ENCODE data around the gene EBLN2. TPM values are rescaled to one million over a fixed set of nuclear protein-coding genes. Genes with fewer than 3 reads are reported as not detected.

The EBLN2 gene
- total and polyA plus RNA-seq, 9 donors, result 1.1 to 5.3 (median 2.1) TPM

GRCh38 chr3:73098873-73099272 is 37.4 kb downstream of the EBLN2 start:
- WGBS (ENCODE audit: insufficient coverage), result no CpG with 5 or more reads among the region's 1 CpG
- Histone ChIP-seq H3K9me3 (replicated peaks; ENCODE audit: control insufficient read depth, low read depth, low read length) (peaks cover 3% of the 10 kb centered on the region), H3K4me3 (ENCODE audit: low read length) (no peak overlapping the region), H3K27me3 (ENCODE audit: control insufficient read depth, insufficient read depth, low read length) (no peaks in the 10 kb centered on the region), H3K36me3 (ENCODE audit: control insufficient read depth, insufficient read depth, low read length) (no peaks in the 10 kb centered on the region), H3K4me1 (ENCODE audit: control insufficient read depth, insufficient read depth, low read length) (no peaks in the 10 kb centered on the region), H3K27ac (ENCODE audit: low read length) (no peak overlapping the region)
- no peak for DNase-seq

DNA sequence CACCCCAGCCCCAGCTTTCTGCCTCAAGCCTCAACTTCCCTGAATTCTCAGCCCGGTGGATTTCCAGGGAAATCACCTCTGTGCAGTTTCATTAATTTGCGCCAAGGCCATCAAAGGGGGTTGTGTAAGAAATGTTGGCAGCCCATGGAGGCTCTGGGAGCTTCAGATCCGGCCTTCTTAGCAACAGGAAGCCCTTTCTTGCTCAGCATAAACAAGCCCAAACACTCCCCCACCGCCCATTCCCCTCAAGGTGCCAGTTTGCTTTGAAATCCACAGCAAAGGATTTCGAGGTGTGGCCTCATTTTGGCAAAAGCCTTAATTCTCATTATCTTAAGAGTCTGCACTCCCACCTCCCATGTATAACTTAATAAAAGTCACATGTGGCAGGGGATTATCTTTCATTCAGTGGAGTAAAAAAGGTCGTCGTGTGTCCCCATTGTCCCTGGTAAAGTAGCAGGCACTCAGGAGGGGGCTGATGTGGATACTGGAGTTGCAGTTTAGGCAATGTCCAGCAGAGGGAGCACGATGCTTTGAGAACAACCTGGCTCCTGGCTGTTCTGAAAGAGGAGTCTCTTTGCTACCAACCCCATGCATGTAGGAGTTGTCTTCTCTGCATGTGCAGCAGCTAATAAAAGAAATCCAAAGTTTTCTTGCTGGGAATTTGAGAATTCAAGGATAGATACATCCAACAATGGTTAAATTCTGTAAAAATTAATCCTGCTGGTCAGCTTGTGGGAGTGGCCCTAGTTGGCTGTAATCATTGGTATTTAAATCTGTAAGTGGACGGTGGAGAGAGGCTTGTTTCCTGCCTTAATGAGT is 39.5 kb downstream of the EBLN2 start:
- H3K4me1 ChIP-seq (ENCODE audit: control insufficient read depth, insufficient read depth, low read length), result no peaks in the 10 kb centered on the region
- H3K27me3 ChIP-seq (ENCODE audit: control insufficient read depth, insufficient read depth, low read length), result no peaks in the 10 kb centered on the region
- no peak overlapping the region for H3K27ac ChIP-seq (ENCODE audit: low read length)
- WGBS (ENCODE audit: insufficient coverage), result 21% methylated on average over 4 of the region's 9 CpGs
- H3K4me3 ChIP-seq (ENCODE audit: low read length), result no peak overlapping the region
- peaks cover 3% of the 10 kb centered on the region for H3K9me3 ChIP-seq (replicated peaks; ENCODE audit: control insufficient read depth, low read depth, low read length)
- no peaks in the 10 kb centered on the region for H3K36me3 ChIP-seq (ENCODE audit: control insufficient read depth, insufficient read depth, low read length)
- peak; percentile 94 for DNase-seq

GRCh38 chr3:73101881-73102280 is 40.4 kb downstream of the EBLN2 start:
- H3K9me3 ChIP-seq (replicated peaks; ENCODE audit: control insufficient read depth, low read depth, low read length), result peaks cover 3% of the 10 kb centered on the region
- no CpG with 5 or more reads among the region's 2 CpGs for WGBS (ENCODE audit: insufficient coverage)
- H3K4me1 ChIP-seq (ENCODE audit: control insufficient read depth, insufficient read depth, low read length), result no peaks in the 10 kb centered on the region
- no peak overlapping the region for H3K4me3 ChIP-seq (ENCODE audit: low read length)
- no peak overlapping the region for H3K27ac ChIP-seq (ENCODE audit: low read length)
- no peaks in the 10 kb centered on the region for H3K27me3 ChIP-seq (ENCODE audit: control insufficient read depth, insufficient read depth, low read length)
- no peaks in the 10 kb centered on the region for H3K36me3 ChIP-seq (ENCODE audit: control insufficient read depth, insufficient read depth, low read length)
- DNase-seq, result no peak

DNA sequence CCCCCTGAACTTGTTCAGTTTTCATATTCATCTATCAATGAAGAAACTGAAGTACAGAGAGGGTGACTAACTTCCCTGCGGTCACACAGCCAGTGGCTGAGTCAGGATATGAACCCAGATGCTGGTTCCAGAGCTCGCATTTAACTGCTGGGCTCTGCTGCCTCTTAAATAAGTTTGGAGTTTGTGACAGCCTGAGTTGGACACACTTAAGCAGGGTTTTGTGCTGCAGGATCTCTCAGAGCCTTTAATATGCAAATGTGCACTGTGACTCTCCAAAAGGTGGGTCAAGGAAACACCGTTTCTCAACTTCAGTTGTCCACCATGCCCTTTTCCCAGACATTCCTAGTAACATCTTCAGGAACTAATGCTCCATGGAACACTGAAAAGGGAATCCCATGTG is 45.8 kb downstream of the EBLN2 start:
- Histone ChIP-seq H3K36me3 (ENCODE audit: control insufficient read depth, insufficient read depth, low read length) (no peaks in the 10 kb centered on the region), H3K4me3 (ENCODE audit: low read length) (no peak overlapping the region), H3K27me3 (ENCODE audit: control insufficient read depth, insufficient read depth, low read length) (no peaks in the 10 kb centered on the region), H3K27ac (ENCODE audit: low read length) (no peak overlapping the region), H3K9me3 (replicated peaks; ENCODE audit: control insufficient read depth, low read depth, low read length) (peaks cover 4% of the 10 kb centered on the region), H3K4me1 (ENCODE audit: control insufficient read depth, insufficient read depth, low read length) (peaks cover 9% of the 10 kb centered on the region)
- DNase-seq, result no peak
- WGBS (ENCODE audit: insufficient coverage), result 100% methylated on average over 2 of the region's 3 CpGs

DNA sequence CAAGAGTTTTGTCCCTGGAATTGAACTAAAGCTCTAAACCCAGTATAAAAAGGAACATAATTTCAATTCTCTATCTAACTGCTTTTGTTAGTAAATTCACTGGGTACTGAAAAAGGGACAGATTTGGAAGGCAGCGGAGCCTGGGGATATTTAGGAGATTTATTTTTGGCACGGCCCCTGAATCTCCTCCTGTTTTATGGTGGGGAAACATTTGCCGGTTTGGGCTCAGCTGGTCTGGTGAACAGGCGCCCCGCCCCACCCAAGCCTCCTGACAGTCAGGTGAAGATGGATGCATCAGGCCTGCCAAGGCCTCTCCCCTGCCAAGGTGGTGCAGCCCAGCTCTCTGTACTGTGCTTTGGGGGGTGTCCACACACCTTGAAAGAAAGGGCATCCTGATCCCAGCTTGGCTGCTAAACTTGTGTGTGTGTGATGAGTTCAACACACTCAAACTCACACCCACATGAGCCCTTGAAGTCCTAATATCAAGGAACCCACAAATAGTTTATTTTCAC is 46.3 kb downstream of the EBLN2 start:
- peak; percentile 46 for DNase-seq
- Histone ChIP-seq H3K4me1 (ENCODE audit: control insufficient read depth, insufficient read depth, low read length) (peaks cover 9% of the 10 kb centered on the region), H3K36me3 (ENCODE audit: control insufficient read depth, insufficient read depth, low read length) (no peaks in the 10 kb centered on the region), H3K9me3 (replicated peaks; ENCODE audit: control insufficient read depth, low read depth, low read length) (peaks cover 4% of the 10 kb centered on the region), H3K4me3 (ENCODE audit: low read length) (no peak overlapping the region), H3K27ac (ENCODE audit: low read length) (no peak overlapping the region), H3K27me3 (ENCODE audit: control insufficient read depth, insufficient read depth, low read length) (no peaks in the 10 kb centered on the region)
- WGBS (ENCODE audit: insufficient coverage), result 20% methylated on average over 1 of the region's 5 CpGs

- DNase-seq, result no peak
- WGBS (ENCODE audit: insufficient coverage), result no CpG with 5 or more reads among the region's 3 CpGs
- no peak overlapping the region for H3K4me3 ChIP-seq (ENCODE audit: low read length)
- H3K36me3 ChIP-seq (ENCODE audit: control insufficient read depth, insufficient read depth, low read length), result no peaks in the 10 kb centered on the region
- H3K4me1 ChIP-seq (ENCODE audit: control insufficient read depth, insufficient read depth, low read length), result peaks cover 9% of the 10 kb centered on the region
- H3K27me3 ChIP-seq (ENCODE audit: control insufficient read depth, insufficient read depth, low read length), result no peaks in the 10 kb centered on the region
- H3K9me3 ChIP-seq (replicated peaks; ENCODE audit: control insufficient read depth, low read depth, low read length), result peaks cover 4% of the 10 kb centered on the region
- no peak overlapping the region for H3K27ac ChIP-seq (ENCODE audit: low read length)
Observed at GRCh38 chr3:73108750-73109149, 47.3 kb downstream of the EBLN2 start.

GRCh38 chr3:73110530-73110929 is 49.1 kb downstream of the EBLN2 start:
- no peaks in the 10 kb centered on the region for H3K36me3 ChIP-seq (ENCODE audit: control insufficient read depth, insufficient read depth, low read length)
- 81% methylated on average over 18 of the region's 20 CpGs for WGBS (ENCODE audit: insufficient coverage)
- no peaks in the 10 kb centered on the region for H3K27me3 ChIP-seq (ENCODE audit: control insufficient read depth, insufficient read depth, low read length)
- H3K27ac ChIP-seq (ENCODE audit: low read length), result no peak overlapping the region
- H3K4me3 ChIP-seq (ENCODE audit: low read length), result no peak overlapping the region
- peaks cover 9% of the 10 kb centered on the region for H3K4me1 ChIP-seq (ENCODE audit: control insufficient read depth, insufficient read depth, low read length)
- no peak for DNase-seq
- H3K9me3 ChIP-seq (replicated peaks; ENCODE audit: control insufficient read depth, low read depth, low read length), result peaks cover 4% of the 10 kb centered on the region

Other genes with a start within 250 kb of the EBLN2 start
- 20.7 TPM for gene SHQ1, start 213.2 kb upstream of the EBLN2 start, total RNA-seq
- gene SHQ1, start 213.2 kb upstream of the EBLN2 start, polyA plus RNA-seq (ENCODE audit: insufficient read depth in 1 of 8, insufficient read length in 8 of 8, low replicate concordance in 1 of 8), result 10 to 100 TPM; 11.1 to 18.0 (median 12.6) TPM
- gene GXYLT2, start 173.6 kb upstream of the EBLN2 start, total RNA-seq, result 39.1 TPM
- 10 to 100 TPM; 20.0 to 41.1 (median 29.0) TPM for gene GXYLT2, start 173.6 kb upstream of the EBLN2 start, polyA plus RNA-seq (ENCODE audit: insufficient read depth in 1 of 8, insufficient read length in 8 of 8, low replicate concordance in 1 of 8)
- 65.1 TPM for gene PPP4R2, start 64.8 kb upstream of the EBLN2 start, total RNA-seq
- 10 to 100 TPM; 37.3 to 57.9 (median 49.7) TPM for gene PPP4R2, start 64.8 kb upstream of the EBLN2 start, polyA plus RNA-seq (ENCODE audit: insufficient read depth in 1 of 8, insufficient read length in 8 of 8, low replicate concordance in 1 of 8)